ENCODE results near the gene DYNLT4. TPM values are rescaled to one million over a fixed set of nuclear protein-coding genes. Genes with fewer than 3 reads are reported as not detected.
"Not testable (repeated sequence)": the region's sequence is repeated elsewhere in the genome, so short reads cannot be mapped to it uniquely, and the experiment has no call there.

The DYNLT4 gene
- total RNA-seq, 1 experiment from 2014 or later, result 4.3 TPM

- Histone ChIP-seq H3K4me2 (peak within 1 kb of the TSS; percentile 84), H3K9me2 (ENCODE audit: insufficient read depth) (no peaks in the 10 kb centered on the region), H3K4me1 (replicated peaks; ENCODE audit: insufficient read depth) (peaks cover 22% of the 10 kb centered on the region), H3K27ac (peak within 1 kb of the TSS; percentile 98), H3K4me3 (peak within 1 kb of the TSS; percentile 95), H3K9me3 (ENCODE audit: insufficient read depth, low read depth) (no peaks in the 10 kb centered on the region), H3K79me2 (ENCODE audit: low read depth) (peaks cover 60% of the 10 kb centered on the region), H3F3A (ENCODE audit: insufficient read depth, low read depth) (peaks cover 66% of the 10 kb centered on the region), H2AFZ (peak within 1 kb of the TSS; percentile 73), H4K20me1 (ENCODE audit: insufficient read depth) (peaks cover 38% of the 10 kb centered on the region), H3K36me3 (ENCODE audit: low read depth) (peaks cover 42% of the 10 kb centered on the region), H3K27me3 (ENCODE audit: insufficient read depth, low read depth) (no peaks in the 10 kb centered on the region)
- TSS peak; percentile 85 for BruUV-seq (replicated peaks)
- peak; percentile 86 to 87 for DNase-seq
- POLR2A ChIA-PET (ENCODE audit: unreplicated experiment), result interaction anchor here (0.5 to 1.6 kb wide), 13 partner anchors 26 to 1954 kb away, joined by 3 to 15 read pairs (median 5); partner anchors contain the start of genes MMACHC, PRDX1, RNU5D-1 and TMEM53
- TF ChIP-seq CTCF (conservative IDR thresholded peaks at IDR 0.05), result 0 out of 2 replicates have a peak, but pooled peaks have one; percentile 10
- no peak for TF ChIP-seq EZH2 (IDR thresholded peaks at IDR 0.05; ENCODE audit: low read depth)
- intact Hi-C loops (cut with micrococcal nuclease; ENCODE audit: unreplicated experiment), result loop anchor here (2.0 kb wide), 1 partner anchor 45 kb away; the partner anchor contains the start of gene RNU5D-1
- CTCF ChIA-PET, result interaction anchor here (0.5 to 1.2 kb wide), 6 partner anchors 18 to 747 kb away, joined by 3 to 15 read pairs (median 3); partner anchors contain the start of gene PLK3
Observed at GRCh38 chr1:44775078-44775929, 31.8 kb downstream of the DYNLT4 start, which contains the start of gene RPS8. Gene RPS8, plus strand, starts transcription at chr1:44775540. Its CDS starts 57 bp downstream, at chr1:44775597.

GRCh38 chr1:44766421-44766820, 40.7 kb downstream of the DYNLT4 start:
- H4K20me1 ChIP-seq (ENCODE audit: insufficient read depth); intact Hi-C loops (cut with micrococcal nuclease; ENCODE audit: unreplicated experiment); H3K4me2 ChIP-seq; H3K9me3 ChIP-seq (ENCODE audit: insufficient read depth, low read depth); H3K4me1 ChIP-seq (replicated peaks; ENCODE audit: insufficient read depth); H3K27ac ChIP-seq; BruUV-seq (replicated peaks); H3K27me3 ChIP-seq (ENCODE audit: insufficient read depth, low read depth); H3K9me2 ChIP-seq (ENCODE audit: insufficient read depth); DNase-seq; H3K79me2 ChIP-seq (ENCODE audit: low read depth); H3K4me3 ChIP-seq; H2AFZ ChIP-seq: not testable (repeated sequence)
- ChIA-PET POLR2A (ENCODE audit: unreplicated experiment) (interaction anchor here (0.6 kb wide), 2 partner anchors 25 to 35 kb away, joined by 5 read pairs; no protein-coding TSS in a partner anchor), CTCF (interaction anchor here (1.3 kb wide), 1 partner anchor 27 kb away, joined by 3 read pairs; no protein-coding TSS in a partner anchor)
- H3F3A ChIP-seq (ENCODE audit: insufficient read depth, low read depth), result peaks cover 45% of the 10 kb centered on the region; the same call in 1 of the 2 replicates
- 0 out of 2 replicates have a peak, but pooled peaks cover 20% of the 10 kb centered on the region for H3K36me3 ChIP-seq (ENCODE audit: low read depth)

GRCh38 chr1:44760876-44761275, 46.3 kb downstream of the DYNLT4 start:
- intact Hi-C loops (cut with micrococcal nuclease; ENCODE audit: unreplicated experiment), result no loop called here
- POLR2A ChIA-PET (ENCODE audit: unreplicated experiment), result no interaction called here
- Histone ChIP-seq H3K27ac (no peak overlapping the region), H3K79me2 (ENCODE audit: low read depth) (no peaks in the 10 kb centered on the region), H3K9me3 (ENCODE audit: insufficient read depth, low read depth) (no peaks in the 10 kb centered on the region), H4K20me1 (ENCODE audit: insufficient read depth) (no peaks in the 10 kb centered on the region), H3K36me3 (ENCODE audit: low read depth) (peaks cover 30% of the 10 kb centered on the region), H3K9me2 (ENCODE audit: insufficient read depth) (no peaks in the 10 kb centered on the region), H3K4me2 (no peak overlapping the region), H3K27me3 (ENCODE audit: insufficient read depth, low read depth) (no peaks in the 10 kb centered on the region), H3K4me3 (no peak overlapping the region), H3F3A (ENCODE audit: insufficient read depth, low read depth) (0 out of 2 replicates have a peak, but pooled peaks cover 9% of the 10 kb centered on the region), H2AFZ (no peak overlapping the region), H3K4me1 (replicated peaks; ENCODE audit: insufficient read depth) (no peaks in the 10 kb centered on the region)
- CTCF ChIA-PET, result no interaction called here
- BruUV-seq (replicated peaks), result no TSS peak
- DNase-seq, result no peak
- no peak for TF ChIP-seq EZH2 (IDR thresholded peaks at IDR 0.05; ENCODE audit: low read depth)
- no peak for TF ChIP-seq CTCF (conservative IDR thresholded peaks at IDR 0.05)

Measured in PC-9 (cell line).